GM23338 (cell line): ENCODE measurements around the gene TGFB1. TPM values are rescaled to one million over a fixed set of nuclear protein-coding genes. Genes with fewer than 3 reads are reported as not detected.
A peak's percentile ranks its signal among the peaks of the same experiment; 100 is the strongest.

Experiments
- ATAC-seq: fragments of 200-7000 bp; cut with Tn5 transposase; 3 replicates; pipeline ENCODE4 v1.9.1; 2020
- DNase-seq: peaks from one replicate; pipeline ENCODE4 v3.0.0-alpha.2; 2015; ENCODE audit warnings: low spot score
- H2AFZ ChIP-seq: fragments of 200-600 bp; sonication (generic); 2 replicates; pipeline ENCODE4 v1.8.0; 2016; ENCODE audit warnings: antibody characterized with exemption, mild to moderate bottlenecking, moderate library complexity
- H3F3A ChIP-seq: fragments of 200-600 bp; sonication (generic); replicated peaks from 2 replicates; pipeline ENCODE4 v1.8.0; 2017; ENCODE audit warnings: antibody characterized with exemption, mixed run types, low read depth
- H3K27ac ChIP-seq: fragments of 200-600 bp; sonication (generic); 2 replicates; pipeline ENCODE4 v1.6.1; 2016; ENCODE audit warnings: low read depth
- H3K27me3 ChIP-seq: fragments of 200-600 bp; sonication (generic); 2 replicates; pipeline ENCODE4 v1.8.0; 2016; ENCODE audit warnings: mild to moderate bottlenecking, mixed run types, moderate library complexity; ENCODE audit not compliant: insufficient read depth
- H3K36me3 ChIP-seq: fragments of 200-600 bp; sonication (generic); 2 replicates; pipeline ENCODE4 v1.8.0; 2016; ENCODE audit warnings: mild to moderate bottlenecking; ENCODE audit not compliant: insufficient read depth
- H3K4me1 ChIP-seq: fragments of 200-600 bp; sonication (generic); 2 replicates; pipeline ENCODE4 v1.8.0; 2016; ENCODE audit warnings: mild to moderate bottlenecking, moderate library complexity; ENCODE audit not compliant: insufficient read depth
- H3K4me2 ChIP-seq: fragments of 200-600 bp; sonication (generic); 2 replicates; pipeline ENCODE4 v1.7.1; 2017; ENCODE audit warnings: mixed run types
- H3K4me3 ChIP-seq: fragments of 200-600 bp; sonication (generic); 2 replicates; pipeline ENCODE4 v1.6.1; 2016; ENCODE audit warnings: mixed run types
- H3K79me2 ChIP-seq: fragments of 200-600 bp; sonication (generic); replicated peaks from 2 replicates; pipeline ENCODE4 v1.8.0; 2017; ENCODE audit warnings: mild to moderate bottlenecking; ENCODE audit not compliant: insufficient read depth
- H3K9me2 ChIP-seq: fragments of 200-600 bp; sonication (generic); 2 replicates; pipeline ENCODE4 v1.8.0; 2017; ENCODE audit not compliant: insufficient read depth
- H4K20me1 ChIP-seq: fragments of 200-600 bp; sonication (generic); replicated peaks from 2 replicates; pipeline ENCODE4 v1.8.0; 2017; ENCODE audit warnings: mild to moderate bottlenecking; ENCODE audit not compliant: insufficient read depth
- H3K27ac Mint-ChIP-seq: 2 replicates; pipeline ENCODE4 v1.8.0; 2020; ENCODE audit warnings: inconsistent platforms, mild to moderate bottlenecking, moderate library complexity, mixed read lengths
- H3K27me3 Mint-ChIP-seq: 3 replicates; pipeline ENCODE4 v1.8.0; 2022; ENCODE audit warnings: low read depth, mild to moderate bottlenecking, moderate library complexity, mixed read lengths, inconsistent platforms; ENCODE audit not compliant: insufficient read depth, poor library complexity
- H3K36me3 Mint-ChIP-seq: 3 replicates; pipeline ENCODE4 v1.8.0; 2021; ENCODE audit warnings: low read depth, mild to moderate bottlenecking, inconsistent platforms, moderate library complexity, mixed read lengths
- H3K4me1 Mint-ChIP-seq: 3 replicates; pipeline ENCODE4 v1.8.0; 2020; ENCODE audit warnings: mild to moderate bottlenecking, inconsistent platforms, mixed read lengths
- H3K4me3 Mint-ChIP-seq: 3 replicates; pipeline ENCODE4 v1.8.0; 2021; ENCODE audit warnings: moderate library complexity, mild to moderate bottlenecking, inconsistent platforms, mixed read lengths
- H3K9me3 Mint-ChIP-seq: 3 replicates; pipeline ENCODE4 v1.8.0; 2020; ENCODE audit warnings: moderate library complexity, mild to moderate bottlenecking, inconsistent platforms, mixed read lengths
- CREB1 ChIP-seq: fragments of 250-450 bp; sonication (Bioruptor Pico); IDR thresholded peaks from 2 replicates; pipeline ENCODE4 v1.5.0; 2020; ENCODE audit warnings: low read depth, mild to moderate bottlenecking, moderate library complexity
- ETS1 ChIP-seq: IDR thresholded peaks from 2 replicates; pipeline ENCODE4 v1.6.1; 2016; ENCODE audit warnings: antibody characterized with exemption
- EZH2 ChIP-seq: fragments of 200-600 bp; sonication (generic); IDR thresholded peaks from one replicate; pipeline ENCODE4 v1.8.0; 2017; ENCODE audit warnings: antibody characterized with exemption, mild to moderate bottlenecking, low read depth; ENCODE audit not compliant: unreplicated experiment
- NANOG ChIP-seq: IDR thresholded peaks from 2 replicates; pipeline ENCODE4 v1.6.1; 2016; ENCODE audit warnings: antibody characterized with exemption, borderline replicate concordance
- POLR2AphosphoS5 ChIP-seq: IDR thresholded peaks from 2 replicates; pipeline ENCODE4 v1.6.1; 2016; ENCODE audit warnings: antibody characterized with exemption, low read depth
- STAT1 ChIP-seq: IDR thresholded peaks from one replicate; pipeline ENCODE4 v1.6.1; 2016; ENCODE audit warnings: antibody characterized with exemption; ENCODE audit not compliant: unreplicated experiment
- ZNF331 ChIP-seq: fragments of 250-450 bp; sonication (Bioruptor Pico); IDR thresholded peaks from 2 replicates; pipeline ENCODE4 v1.5.0; 2020; ENCODE audit warnings: low read depth, mild to moderate bottlenecking, moderate library complexity
- polyA plus RNA-seq: library from polyadenylated mRNA; unstranded; fragments of >200 nt; fragmentation: Nextera tagmentation; extraction: Ambion mirVana; gene quantifications from 2 replicates; pipeline ENCODE4 v1.2.1, GENCODE V29; 2016
- total RNA-seq: library from RNA; depleted of rRNA; stranded (reverse); fragments of >200 nt; shearing (Covaris generic); gene quantifications from 2 replicates; pipeline ENCODE4 v1.2.3, GENCODE V29; 2014

Gene TGFB1
- total and polyA plus RNA-seq, 2 experiments from 2014 or later: 0.99 to 7.9 TPM

- peak; percentile 58 for TF ChIP-seq CREB1 (CRISPR knock-in tag)
- no peak for TF ChIP-seq NANOG
- TF ChIP-seq POLR2AphosphoS5: peak; percentile 79
- Histone ChIP-seq H2AFZ (peak within 1 kb of the TSS; percentile 53), H3F3A (peaks cover 35% of the 10 kb centered on the region), H3K36me3 (peaks cover 23% of the 10 kb centered on the region), H4K20me1 (peaks cover 5% of the 10 kb centered on the region; the same call in 1 of the 2 replicates), H3K4me2 (peak within 1 kb of the TSS; percentile 86), H3K27ac (peak within 1 kb of the TSS; percentile 79), H3K9me2 (no peaks in the 10 kb centered on the region), H3K4me1 (peaks cover 16% of the 10 kb centered on the region), H3K79me2 (peaks cover 21% of the 10 kb centered on the region), H3K4me3 (peak within 1 kb of the TSS; percentile 84), H3K27me3 (no peaks in the 10 kb centered on the region)
- peaks cover 24% of the 10 kb centered on the region for H3K4me1 Mint-ChIP-seq
- peak; percentile 93 for DNase-seq
- peaks cover 32% of the 10 kb centered on the region for H3K27me3 Mint-ChIP-seq
- H3K36me3 Mint-ChIP-seq: peaks cover 37% of the 10 kb centered on the region
- H3K4me3 Mint-ChIP-seq: peak within 1 kb of the TSS; percentile 93
- peak; percentile 73 for ATAC-seq
- H3K27ac Mint-ChIP-seq: peak within 1 kb of the TSS; percentile 99
- H3K9me3 Mint-ChIP-seq: no peaks in the 10 kb centered on the region; the same call in 2 of the 3 replicates
Measured at GRCh38 chr19:41310033-41310831, 43.5 kb downstream of the TGFB1 start, which contains the start of gene CCDC97. Gene CCDC97 (plus strand): TSS chr19:41310172. CDS start chr19:41310311, 139 bp downstream.

- peak overlapping the region; percentile 84 for H3K4me3 ChIP-seq
- peaks cover 44% of the 10 kb centered on the region for H3F3A ChIP-seq
- H3K4me2 ChIP-seq: peak overlapping the region; percentile 86
- H2AFZ ChIP-seq: peak overlapping the region; percentile 53
- Mint-ChIP-seq H3K27me3 (peaks cover 32% of the 10 kb centered on the region), H3K27ac (peak overlapping the region; percentile 99), H3K9me3 (no peaks in the 10 kb centered on the region; the same call in 2 of the 3 replicates), H3K36me3 (peaks cover 45% of the 10 kb centered on the region), H3K4me1 (peaks cover 24% of the 10 kb centered on the region), H3K4me3 (peak overlapping the region; percentile 93)
- TF ChIP-seq EZH2 (no peak), ETS1 (no peak), STAT1 (no peak), ZNF331 (CRISPR knock-in tag) (no peak)
- H3K27me3 ChIP-seq: no peaks in the 10 kb centered on the region
- H3K4me1 ChIP-seq: peaks cover 16% of the 10 kb centered on the region
- DNase-seq (no peak), ATAC-seq (peak; percentile 2)
- H3K79me2 ChIP-seq: peaks cover 21% of the 10 kb centered on the region
- no peak overlapping the region; the same call in 1 of the 2 replicates for H3K27ac ChIP-seq
- no peaks in the 10 kb centered on the region for H3K9me2 ChIP-seq
- peaks cover 5% of the 10 kb centered on the region; the same call in 1 of the 2 replicates for H4K20me1 ChIP-seq
- peaks cover 31% of the 10 kb centered on the region for H3K36me3 ChIP-seq
Measured at GRCh38 chr19:41309180-41310032, 44.3 kb downstream of the TGFB1 start.
